ENCODE results near the gene PNPLA6. TPM values are rescaled to one million over a fixed set of nuclear protein-coding genes. Genes with fewer than 3 reads are reported as not detected.
A peak's percentile ranks its signal among the peaks of the same experiment; 100 is the strongest.

Gene PNPLA6
- total and polyA plus RNA-seq, 9 of the 15 experiments (the other 6 are each of a cell fraction or from before 2014, with no cell fraction given), result 0.07 to 30.2 (median 8.3) TPM

- TF ChIP-seq TFE3 (CRISPR knock-in tag; IDR thresholded peaks at IDR 0.05) (peak; percentile 92), NKRF (IDR thresholded peaks at IDR 0.05; ENCODE audit: borderline replicate concordance) (peak; percentile 91), RBM34 (IDR thresholded peaks at IDR 0.05; ENCODE audit: borderline replicate concordance, insufficient read depth, low read length) (no peak), ZNF23 (CRISPR knock-in tag; IDR thresholded peaks at IDR 0.05) (no peak), SMAD2 (IDR thresholded peaks at IDR 0.05; ENCODE audit: low read depth, low read length) (no peak), CREM (IDR thresholded peaks at IDR 0.05; ENCODE audit: low read depth) (peak; percentile 18; the same call in 1 of the 2 replicates), RAD51 (IDR thresholded peaks at IDR 0.05; ENCODE audit: borderline replicate concordance, low read depth) (peak; percentile 85), C11orf30 (IDR thresholded peaks at IDR 0.05; ENCODE audit: low read depth) (peak; percentile 83), NCOA4 (IDR thresholded peaks at IDR 0.05; ENCODE audit: partially characterized antibody) (no peak), KDM2B (CRISPR knock-in tag; IDR thresholded peaks at IDR 0.05) (0 out of 2 replicates have a peak, but pooled peaks have one; percentile 47), REST (IDR thresholded peaks at IDR 0.05; ENCODE audit: borderline replicate concordance) (peak; percentile 92), REST (CRISPR knock-in tag; IDR thresholded peaks at IDR 0.05; ENCODE audit: low read depth) (peak; percentile 91), ESRRA (IDR thresholded peaks at IDR 0.05; ENCODE audit: borderline replicate concordance, low read depth) (0 out of 2 replicates have a peak, but pooled peaks have one; percentile 36), KDM1A (IDR thresholded peaks at IDR 0.05) (peak in 1 of 2 experiments; percentile 36; a peak in 1 of 4 replicates), DMBX1 (CRISPR knock-in tag; IDR thresholded peaks at IDR 0.05; ENCODE audit: borderline replicate concordance) (0 out of 2 replicates have a peak, but pooled peaks have one; percentile 29), RCOR1 (IDR thresholded peaks at IDR 0.05; ENCODE audit: borderline replicate concordance in 1 of 2, low read depth in 2 of 2, low read length in 2 of 2) (peak in 1 of 2 experiments; percentile 32; a peak in 1 of 4 replicates), PML (IDR thresholded peaks at IDR 0.05; ENCODE audit: low read length) (0 out of 2 replicates have a peak, but pooled peaks have one; percentile 31)
These were observed 29.7 kb upstream of the PNPLA6 start (continued) for GRCh38 chr19:7505682-7506384.
